ENCODE results near the gene SPRED2.

The SPRED2 gene

GRCh38 chr2:65392609-65393008, 39.8 kb downstream of the SPRED2 start:
- no peak for TF ChIP-seq REST (IDR thresholded peaks at IDR 0.05; ENCODE audit: insufficient read depth in 1 of 2, low read depth in 2 of 2, low read length in 2 of 2)

- TF ChIP-seq SIN3A (IDR thresholded peaks at IDR 0.05; ENCODE audit: borderline replicate concordance, insufficient read depth, low read length), result no peak
- no peak for TF ChIP-seq FOXP2 (optimal IDR thresholded peaks at IDR 0.05; ENCODE audit: borderline replicate concordance, extremely low read depth, extremely low read length, insufficient read depth)
- no peak for TF ChIP-seq REST (IDR thresholded peaks at IDR 0.05; ENCODE audit: insufficient read depth in 1 of 2, low read depth in 2 of 2, low read length in 2 of 2)
- TF ChIP-seq POLR2AphosphoS5 (IDR thresholded peaks at IDR 0.05; ENCODE audit: low read depth, low read length), result no peak
- no peak for TF ChIP-seq TAF1 (IDR thresholded peaks at IDR 0.05; ENCODE audit: borderline replicate concordance, insufficient read depth, low read length)
Observed at GRCh38 chr2:65390134-65390533, 42.3 kb downstream of the SPRED2 start.

- no peak for TF ChIP-seq FOXP2 (optimal IDR thresholded peaks at IDR 0.05; ENCODE audit: borderline replicate concordance, extremely low read depth, extremely low read length, insufficient read depth)
- TF ChIP-seq SIN3A (IDR thresholded peaks at IDR 0.05; ENCODE audit: borderline replicate concordance, insufficient read depth, low read length), result no peak
- no peak for TF ChIP-seq POLR2AphosphoS5 (IDR thresholded peaks at IDR 0.05; ENCODE audit: low read depth, low read length)
- no peak for TF ChIP-seq REST (IDR thresholded peaks at IDR 0.05; ENCODE audit: insufficient read depth in 1 of 2, low read depth in 2 of 2, low read length in 2 of 2)
- TF ChIP-seq TAF1 (IDR thresholded peaks at IDR 0.05; ENCODE audit: borderline replicate concordance, insufficient read depth, low read length), result no peak
Observed at GRCh38 chr2:65389476-65389875, 42.9 kb downstream of the SPRED2 start.

GRCh38 chr2:65388596-65389390, 43.6 kb downstream of the SPRED2 start:
- no peak for TF ChIP-seq FOXP2 (optimal IDR thresholded peaks at IDR 0.05; ENCODE audit: borderline replicate concordance, extremely low read depth, extremely low read length, insufficient read depth)

GRCh38 chr2:65388051-65388531, 44.3 kb downstream of the SPRED2 start:
- TF ChIP-seq TAF1 (IDR thresholded peaks at IDR 0.05; ENCODE audit: borderline replicate concordance, insufficient read depth, low read length) (no peak), REST (IDR thresholded peaks at IDR 0.05; ENCODE audit: insufficient read depth in 1 of 2, low read depth in 2 of 2, low read length in 2 of 2) (no peak), POLR2AphosphoS5 (IDR thresholded peaks at IDR 0.05; ENCODE audit: low read depth, low read length) (no peak), FOXP2 (optimal IDR thresholded peaks at IDR 0.05; ENCODE audit: borderline replicate concordance, extremely low read depth, extremely low read length, insufficient read depth) (no peak), SIN3A (IDR thresholded peaks at IDR 0.05; ENCODE audit: borderline replicate concordance, insufficient read depth, low read length) (no peak)

Measured in PFSK-1 (cell line).